Effector CD8-positive, alpha-beta T cell (primary cell): ENCODE measurements around the gene FAM181B.

Experiments used
- DNase-seq: peaks from one replicate; lab custom pipeline; 2025; lab: John Stamatoyannopoulos, UW
- total RNA-seq, 4 experiments: gene quantifications; one replicate each; lab custom pipeline; 2026; lab: John Stamatoyannopoulos, UW

FAM181B gene
- 0 to 0.18 (median 0) reads per million in 4 experiments for total RNA-seq

DNA sequence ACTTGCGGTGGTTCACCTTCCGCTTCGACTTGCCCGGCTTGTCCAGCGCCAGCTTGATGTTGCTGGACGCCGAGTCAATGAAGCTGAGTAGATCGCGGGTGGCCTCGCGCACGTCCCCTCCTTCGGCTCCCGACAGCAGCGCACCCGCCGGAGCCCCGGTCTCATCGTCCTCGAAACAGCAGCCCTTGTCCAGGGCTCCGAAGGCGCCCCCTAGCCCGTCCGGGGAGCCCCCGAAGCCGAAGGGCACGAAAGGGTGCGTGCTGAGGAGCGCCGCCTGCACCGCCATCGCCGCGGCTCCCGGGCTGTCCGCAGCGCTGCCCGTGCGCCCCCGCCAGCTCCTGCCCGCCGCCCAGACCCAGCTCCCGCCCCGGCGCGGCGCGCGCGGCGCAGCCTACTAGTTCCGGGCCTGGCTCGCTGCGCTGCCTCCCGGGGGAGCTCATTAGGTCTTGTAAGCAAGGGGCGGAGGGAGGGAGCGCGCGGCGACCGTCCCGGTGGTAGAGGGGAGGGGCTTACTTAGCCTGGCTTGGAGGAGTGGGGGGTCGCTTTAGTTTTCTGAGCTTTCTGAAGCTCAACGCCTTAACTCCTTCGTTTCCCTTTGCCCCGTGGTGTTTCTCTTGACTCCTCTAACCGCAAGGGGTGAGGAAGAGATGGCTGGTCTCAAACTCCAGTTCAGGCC is at the start of gene FAM181B:
Gene FAM181B (minus strand): TSS at position 421 of the 676 bp plus-strand sequence. CDS start 135 bp downstream, at position 286.
- DNase-seq = peak; percentile 3

- DNase-seq = no peak
Observed at GRCh38 chr11:82782825-82783374, 49.2 kb upstream of the FAM181B start.

DNA sequence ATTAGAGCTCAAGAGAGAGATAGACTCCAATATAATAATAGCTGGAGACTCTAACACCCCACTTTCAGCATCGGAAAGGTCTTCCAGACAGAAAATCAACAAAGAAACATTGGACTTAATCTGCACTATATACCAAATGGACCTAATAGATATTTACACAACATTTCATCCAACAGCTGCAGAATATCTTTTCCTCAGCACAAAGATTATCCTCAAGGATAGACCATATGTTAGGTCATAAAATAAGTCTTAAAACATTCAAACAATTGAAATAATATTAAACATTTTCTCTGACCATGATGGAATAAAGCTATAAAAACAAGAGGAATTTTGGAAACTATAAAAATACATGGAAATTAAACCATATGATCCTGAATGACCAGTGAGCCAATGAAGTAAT is 45.1 kb upstream of the FAM181B start:
- no peak for DNase-seq

DNA sequence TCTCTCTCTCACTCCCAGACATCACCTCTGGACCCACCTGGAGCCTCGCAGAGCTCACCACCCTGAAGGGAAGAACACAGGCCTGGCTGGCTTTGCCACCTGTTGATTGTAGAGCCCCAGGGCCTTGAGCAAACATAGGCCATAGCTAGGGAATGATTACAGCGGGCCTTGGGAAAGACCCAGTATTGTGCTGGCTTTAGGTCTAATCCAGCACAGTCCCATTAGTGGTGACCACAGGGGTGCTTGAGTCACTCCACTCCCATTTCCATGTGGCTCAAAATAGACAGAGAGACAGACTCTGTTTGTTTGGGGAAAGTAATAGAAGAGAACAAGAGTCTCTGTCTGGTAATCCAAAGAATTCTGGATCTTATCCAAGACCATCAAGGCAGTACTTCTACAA is 42.7 kb upstream of the FAM181B start:
- DNase-seq = no peak

DNA sequence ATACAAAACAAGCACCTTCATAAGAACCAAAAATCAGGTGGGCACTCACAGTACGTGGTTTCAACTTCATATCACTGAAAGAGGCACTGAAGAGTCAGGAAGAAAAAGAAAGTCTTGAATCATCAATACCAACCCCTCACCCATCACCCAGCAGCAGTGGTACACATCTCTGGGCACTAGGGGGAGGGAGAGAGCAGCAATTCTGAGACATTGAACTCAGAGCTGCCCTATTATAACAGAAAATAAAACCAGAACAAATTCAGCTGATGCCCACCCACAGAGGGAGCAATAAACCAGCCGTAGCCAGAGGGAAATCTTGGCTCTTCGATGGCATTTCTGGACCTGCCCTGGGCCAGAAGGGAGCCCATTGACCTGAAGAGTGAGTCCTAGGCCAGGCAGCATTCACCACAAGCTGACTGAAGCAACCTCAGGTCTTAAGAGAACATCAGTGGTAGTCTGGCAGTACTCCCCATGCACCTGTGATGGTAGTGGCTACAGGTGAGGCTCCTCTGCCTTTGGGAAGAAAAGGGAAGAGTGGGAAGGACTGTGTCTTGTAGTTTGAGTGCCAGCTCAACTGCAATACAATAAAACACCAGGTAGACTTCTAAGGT is 42.2 kb upstream of the FAM181B start:
- DNase-seq = no peak

- DNase-seq = no peak
Observed at GRCh38 chr11:82775218-82775617, 41.6 kb upstream of the FAM181B start.

- DNase-seq = no peak
Observed at GRCh38 chr11:82771781-82772180, 38.1 kb upstream of the FAM181B start.

DNA sequence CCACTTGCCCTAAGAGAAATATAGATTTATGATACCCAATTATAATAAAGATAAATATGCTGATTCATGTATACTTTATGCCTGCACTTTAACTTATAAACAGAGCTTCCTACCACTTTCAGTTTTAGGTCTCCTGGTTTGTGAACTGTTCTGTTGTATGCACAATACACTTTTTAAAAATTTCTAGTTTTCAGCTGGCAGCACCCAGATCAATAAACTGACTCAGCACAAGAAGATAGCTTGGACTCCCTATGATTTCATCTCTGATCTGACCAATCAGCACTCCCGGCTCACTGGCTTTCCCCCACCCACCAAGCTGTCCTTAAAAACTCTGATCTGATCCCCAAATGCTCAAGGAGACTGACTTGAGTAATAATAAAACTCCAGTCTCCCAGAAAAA is 33.5 kb upstream of the FAM181B start:
- no peak for DNase-seq

DNA sequence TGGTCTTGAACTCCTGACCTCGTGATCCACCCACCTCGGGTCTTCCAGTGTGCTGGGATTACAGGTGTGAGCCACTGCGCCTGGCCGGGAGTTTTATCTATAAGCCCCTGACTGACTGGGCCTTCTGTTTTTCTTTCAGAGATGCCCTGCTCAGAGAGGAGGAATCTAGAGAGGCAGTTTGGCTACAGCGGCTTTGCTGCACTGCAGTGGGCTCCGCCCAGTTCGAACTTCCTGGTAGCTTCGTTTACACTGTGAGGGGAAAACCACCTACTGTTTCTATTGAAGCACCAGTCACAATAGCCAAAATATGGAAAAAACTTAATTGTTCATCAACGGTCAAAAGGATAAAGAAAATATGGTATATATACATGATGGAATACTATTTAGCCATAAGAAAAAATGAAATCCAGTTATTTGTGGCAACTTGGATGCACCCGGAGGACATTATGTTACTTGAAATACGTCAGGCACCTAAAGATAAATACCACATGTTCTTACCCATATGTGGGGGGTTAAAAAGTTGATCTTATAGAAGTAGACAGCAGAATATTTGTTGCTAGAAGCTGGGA is 31.9 kb upstream of the FAM181B start:
- DNase-seq = no peak

DNA sequence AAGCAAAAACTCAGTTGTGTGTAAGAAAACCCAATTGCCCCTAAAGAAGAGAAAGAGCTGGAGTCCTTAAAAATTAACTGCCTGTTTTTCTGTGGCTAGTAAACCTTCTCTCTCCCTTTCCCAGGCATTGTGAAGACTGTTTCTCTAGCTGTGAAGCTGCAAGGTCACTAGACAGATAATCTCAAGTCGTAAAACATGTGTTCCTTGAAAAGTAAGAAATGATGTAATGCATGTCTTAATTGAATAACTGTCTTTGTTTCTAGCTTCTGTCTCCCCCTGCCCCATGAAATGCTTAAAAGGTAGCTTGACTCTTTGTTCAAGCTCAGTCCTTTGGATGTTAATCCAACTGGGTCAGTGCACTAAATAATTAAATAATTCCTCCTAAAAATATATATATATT is 29.5 kb upstream of the FAM181B start:
- DNase-seq = no peak

GRCh38 chr11:82759649-82760048 is 26.0 kb upstream of the FAM181B start:
- no peak for DNase-seq

DNA sequence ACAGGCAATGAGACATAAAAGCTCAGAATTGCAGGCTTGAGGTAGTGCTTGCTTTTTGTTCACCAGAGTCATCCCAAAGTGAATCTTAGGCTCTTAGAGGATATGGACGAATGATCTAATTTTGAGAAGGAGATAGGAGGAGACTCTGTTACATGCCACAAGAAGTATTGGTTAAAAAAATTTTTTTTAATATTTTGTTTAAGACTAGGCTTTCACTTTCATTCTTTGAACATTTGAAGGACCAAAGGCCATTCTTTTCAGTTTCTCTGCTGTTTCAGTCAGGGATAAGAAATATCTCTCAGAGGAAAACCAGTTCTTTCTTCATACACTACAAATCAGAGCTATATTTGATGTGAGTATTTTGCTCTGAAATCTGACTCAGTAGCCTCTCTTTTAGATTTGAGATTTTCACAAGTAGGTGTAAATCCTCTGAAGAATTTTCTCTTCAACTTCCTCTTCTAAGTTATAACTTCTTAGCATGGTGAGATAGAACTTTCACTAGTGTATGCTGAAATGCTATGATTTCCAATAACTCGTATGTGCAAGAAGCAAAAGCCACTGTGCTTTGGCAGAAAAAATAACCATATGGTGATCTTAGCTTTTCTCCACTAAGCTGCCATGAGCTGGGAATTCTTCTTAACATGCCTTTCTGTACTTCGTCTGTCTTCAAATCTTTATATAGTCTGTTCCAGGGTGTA is 24.1 kb upstream of the FAM181B start:
- DNase-seq = no peak

- no peak for DNase-seq
Observed at GRCh38 chr11:82756765-82757639, 23.3 kb upstream of the FAM181B start.

GRCh38 chr11:82754410-82754809 is 20.7 kb upstream of the FAM181B start:
- DNase-seq = no peak

DNA sequence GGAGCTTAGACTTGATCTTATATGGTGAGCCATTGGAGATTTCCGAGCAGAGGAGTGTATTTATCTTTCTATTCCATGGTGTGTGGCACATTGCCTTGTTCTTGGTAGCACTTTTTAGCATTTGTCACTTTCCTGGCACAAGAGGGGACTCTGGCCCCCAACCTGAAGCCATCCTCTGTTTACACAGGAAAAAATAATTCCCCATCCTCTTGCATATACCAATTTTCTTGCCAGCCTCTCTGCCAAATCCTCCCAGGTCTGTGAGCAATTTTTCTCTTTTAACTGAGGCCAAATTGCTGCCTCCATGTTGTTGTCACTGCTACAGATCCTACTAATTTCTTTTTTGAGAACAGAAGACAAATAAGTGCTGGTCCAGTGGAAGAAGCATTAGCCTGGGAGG is 20.3 kb upstream of the FAM181B start:
- DNase-seq = no peak

DNA sequence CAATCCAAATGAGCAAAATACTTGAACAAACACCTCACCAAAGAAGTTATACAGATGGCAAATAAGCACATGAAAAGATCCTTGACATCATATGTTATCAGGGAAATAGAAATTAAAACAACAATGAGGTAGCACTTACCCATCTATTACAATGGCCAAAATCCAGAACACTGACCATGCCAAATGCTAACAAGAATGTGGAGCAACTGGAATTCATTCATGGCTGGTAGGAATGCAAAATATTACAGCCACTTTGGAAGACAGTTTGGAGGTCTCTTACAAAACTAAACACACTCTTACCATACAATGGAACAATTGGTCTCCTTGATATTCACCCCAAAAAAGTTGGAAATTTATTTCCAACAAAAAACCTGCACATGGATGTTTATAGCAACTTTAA is 19.1 kb upstream of the FAM181B start:
- no peak for DNase-seq

DNA sequence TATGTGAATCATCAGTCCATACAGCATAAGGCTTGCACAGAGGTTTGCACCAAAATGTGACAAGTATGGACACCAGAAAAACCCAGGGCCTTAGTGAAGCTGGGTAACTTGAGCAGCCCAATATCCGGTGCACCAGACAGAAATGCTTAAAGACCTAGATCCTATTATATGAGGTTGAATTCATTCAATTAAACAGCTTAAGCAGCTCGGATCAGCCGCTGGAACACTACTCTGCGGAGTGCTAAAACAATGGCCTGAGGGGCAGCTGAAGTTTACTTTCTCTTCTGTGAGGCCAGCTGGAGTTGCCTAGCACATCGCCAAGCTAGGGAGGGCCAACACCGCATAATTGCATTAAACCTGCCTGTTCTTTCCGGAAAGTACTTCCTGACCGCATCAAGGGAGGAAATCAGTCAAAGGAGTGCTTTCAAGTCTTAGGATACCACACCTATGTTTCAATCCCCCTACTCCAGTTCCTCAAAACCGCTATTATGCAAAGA is 17.0 kb upstream of the FAM181B start:
- DNase-seq = no peak

GRCh38 chr11:82747471-82747870 is 13.8 kb upstream of the FAM181B start:
- DNase-seq = no peak

- no peak for DNase-seq
Observed at GRCh38 chr11:82738091-82738490, 4.4 kb upstream of the FAM181B start.

DNA sequence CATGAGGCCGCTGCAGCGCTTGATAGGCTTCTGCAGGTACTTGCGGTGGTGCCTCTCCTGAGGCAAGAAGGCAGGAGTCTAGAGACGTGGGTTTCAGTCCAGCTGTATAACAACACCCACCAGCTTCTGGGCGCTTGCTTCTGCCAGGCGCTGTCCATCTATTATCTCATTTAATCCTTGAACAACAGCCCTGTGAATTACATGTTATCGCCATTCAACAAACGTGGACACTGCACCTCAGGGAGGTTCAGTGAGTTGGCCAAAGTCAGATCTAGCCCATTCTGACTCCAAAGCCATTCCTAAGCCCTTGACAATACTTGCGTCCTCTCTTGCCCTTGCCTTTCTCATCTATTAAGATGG is 436 bp upstream of the FAM181B start:
- DNase-seq = no peak

- no peak for DNase-seq
Observed at GRCh38 chr11:82732734-82733443, 775 bp downstream of the FAM181B start.
